Measurements from ENCODE around the gene CRISPLD2.

GRCh38 chr16:84827131-84827574 is 7.4 kb downstream of the CRISPLD2 start:
- TF ChIP-seq CTCF (IDR thresholded peaks at IDR 0.05) (no peak), POLR2A (IDR thresholded peaks at IDR 0.05) (no peak)
